IPS-20b (cell line): Measurements from ENCODE around the gene SPON2.

Experiments
- H3K27ac ChIP-seq: one replicate; pipeline ENCODE4 v1.5.1; 2013; ENCODE audit warnings: low read length
- H3K27me3 ChIP-seq: 2 replicates; pipeline ENCODE4 v1.6.1; 2013; ENCODE audit warnings: mild to moderate bottlenecking, low read length, inconsistent platforms; ENCODE audit not compliant: insufficient read depth
- H3K36me3 ChIP-seq: 2 replicates; pipeline ENCODE4 v1.6.1; 2013; ENCODE audit warnings: low read depth, mild to moderate bottlenecking, inconsistent platforms, low read length, moderate library complexity; ENCODE audit not compliant: insufficient read depth
- H3K4me1 ChIP-seq: 2 replicates; pipeline ENCODE4 v1.6.1; 2013; ENCODE audit warnings: mild to moderate bottlenecking, control low read depth, inconsistent platforms, low read length, moderate library complexity; ENCODE audit not compliant: insufficient read depth
- H3K4me3 ChIP-seq: 2 replicates; pipeline ENCODE4 v1.5.1; 2013; ENCODE audit warnings: mild to moderate bottlenecking, low read length, inconsistent platforms
- H3K9ac ChIP-seq: 2 replicates; pipeline ENCODE4 v1.6.1; 2013; ENCODE audit warnings: low read depth, mild to moderate bottlenecking, inconsistent platforms, low read length, moderate library complexity
- H3K9me3 ChIP-seq: 2 replicates; pipeline ENCODE4 v1.6.1; 2013; ENCODE audit warnings: mild to moderate bottlenecking, low read depth, low read length, inconsistent platforms; ENCODE audit not compliant: insufficient read depth

SPON2 gene

DNA sequence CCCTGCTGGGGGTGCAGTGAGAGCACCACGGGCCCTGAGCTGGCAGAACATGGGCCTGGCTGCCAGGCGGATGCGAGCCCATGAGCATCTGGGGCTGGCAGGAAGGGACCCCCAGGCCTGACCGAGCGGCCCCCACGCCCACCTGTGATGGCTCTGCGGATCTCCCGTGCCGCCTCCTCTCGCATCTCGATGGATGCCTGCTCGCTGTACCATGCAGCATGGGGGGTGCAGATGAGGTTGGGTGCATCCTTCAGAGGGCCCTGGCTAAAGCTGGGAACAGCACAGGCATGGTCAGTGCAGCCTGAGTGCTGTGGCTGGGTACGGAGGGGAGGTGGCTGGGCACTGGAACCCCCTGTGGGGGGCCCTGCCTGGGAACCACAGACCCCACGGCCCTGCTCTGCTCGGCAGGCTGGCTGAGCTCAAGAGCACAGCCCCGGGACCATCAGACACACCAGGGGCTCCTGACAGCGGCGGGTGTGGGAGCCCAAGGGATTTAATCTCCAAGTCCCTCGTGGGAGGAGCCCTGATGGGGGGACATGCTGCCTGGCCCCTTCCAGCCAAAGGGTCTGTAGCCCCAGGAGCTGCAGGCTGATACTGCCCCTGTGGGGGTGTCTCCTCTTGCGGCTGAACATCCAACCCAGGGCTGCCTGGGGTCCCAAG, 41.1 kb upstream of the SPON2 start:
- peaks cover 47% of the 10 kb centered on the region for H3K36me3 ChIP-seq

DNA sequence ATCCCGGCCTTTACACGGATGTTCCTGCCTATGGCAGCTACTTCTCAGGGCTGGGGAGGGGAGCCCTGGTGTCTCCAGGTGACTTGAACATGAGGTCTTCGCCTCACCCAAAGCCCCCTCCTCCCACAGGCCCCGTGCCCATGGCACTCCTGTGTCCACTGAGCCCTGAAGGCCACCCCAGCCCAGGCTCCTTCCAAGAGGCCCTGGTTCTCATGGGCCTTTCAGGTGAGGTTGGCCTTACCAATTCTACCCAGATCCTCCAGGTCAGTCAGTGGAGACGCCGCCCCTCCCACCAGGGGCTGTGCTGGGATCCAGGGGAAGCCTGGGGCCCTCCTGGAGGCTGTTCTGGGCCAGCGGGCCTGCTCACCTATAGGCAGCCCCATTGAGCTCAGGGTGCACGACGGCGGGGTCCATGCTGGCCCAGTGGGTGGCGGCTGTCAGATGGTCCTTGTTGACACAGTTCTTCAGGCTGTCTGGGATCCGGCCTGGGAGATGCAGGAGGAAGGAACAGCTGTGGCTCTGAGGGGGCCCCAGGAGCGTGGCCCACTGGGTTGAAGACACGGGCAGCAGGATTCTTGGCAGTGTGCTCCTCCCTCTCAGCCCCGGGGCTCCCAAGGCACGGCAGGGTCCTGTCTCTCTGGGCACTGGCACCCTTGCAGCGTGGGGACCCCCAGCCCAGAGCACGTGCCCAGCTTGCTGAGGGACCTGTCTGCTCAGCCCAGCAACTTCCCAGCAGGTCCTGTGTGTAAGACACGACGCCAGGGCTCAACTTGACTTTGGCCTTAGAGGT, 40.4 kb upstream of the SPON2 start:
- no peak overlapping the region for H3K4me3 ChIP-seq
- no peaks in the 10 kb centered on the region for H3K9me3 ChIP-seq
- H3K27ac ChIP-seq, result no peak overlapping the region
- no peak overlapping the region for H3K9ac ChIP-seq
- no peaks in the 10 kb centered on the region for H3K4me1 ChIP-seq
- no peaks in the 10 kb centered on the region for H3K27me3 ChIP-seq
- H3K36me3 ChIP-seq, result peaks cover 47% of the 10 kb centered on the region

More for the DNA sequence above, 41.1 kb upstream of the SPON2 start:
- no peak overlapping the region for H3K9ac ChIP-seq
- H3K27me3 ChIP-seq, result no peaks in the 10 kb centered on the region
- no peak overlapping the region for H3K4me3 ChIP-seq
- no peaks in the 10 kb centered on the region for H3K9me3 ChIP-seq
- H3K4me1 ChIP-seq, result no peaks in the 10 kb centered on the region
- H3K27ac ChIP-seq, result no peak overlapping the region

DNA sequence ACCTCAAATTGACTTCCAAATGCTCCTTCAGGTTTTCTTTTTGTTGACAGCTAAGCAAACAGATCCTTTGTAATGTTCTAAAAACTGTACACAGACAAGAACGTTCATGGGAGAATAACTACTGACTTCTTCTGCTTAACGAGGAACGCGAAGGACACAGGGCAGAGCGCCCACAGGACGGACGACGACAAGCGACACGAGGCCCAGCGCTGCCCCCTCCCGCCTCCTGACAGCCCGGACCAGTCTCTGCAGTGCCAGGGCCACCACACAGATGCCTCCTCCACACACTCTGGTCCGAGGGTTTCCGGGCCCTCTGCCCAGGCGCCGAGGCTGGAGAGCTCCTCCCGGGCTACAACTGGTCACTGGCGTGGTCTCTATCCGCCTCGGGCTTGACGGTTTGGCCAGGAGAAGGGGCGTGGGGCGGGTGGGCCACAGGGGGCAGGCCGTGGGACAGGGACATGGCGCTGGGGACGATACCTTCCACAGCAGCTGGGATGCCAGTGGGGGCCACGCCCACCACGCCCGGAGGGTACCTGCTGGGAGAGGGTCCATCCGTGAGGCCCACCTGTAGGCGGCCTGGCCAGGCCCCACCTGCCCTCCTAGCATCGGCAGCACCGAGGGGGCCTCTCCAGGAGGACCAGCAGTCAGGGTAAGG, 39.6 kb upstream of the SPON2 start:
- Histone ChIP-seq H3K27me3 (no peaks in the 10 kb centered on the region), H3K36me3 (peaks cover 46% of the 10 kb centered on the region), H3K27ac (no peak overlapping the region), H3K4me3 (no peak overlapping the region), H3K9ac (no peak overlapping the region), H3K4me1 (no peaks in the 10 kb centered on the region), H3K9me3 (no peaks in the 10 kb centered on the region)

DNA sequence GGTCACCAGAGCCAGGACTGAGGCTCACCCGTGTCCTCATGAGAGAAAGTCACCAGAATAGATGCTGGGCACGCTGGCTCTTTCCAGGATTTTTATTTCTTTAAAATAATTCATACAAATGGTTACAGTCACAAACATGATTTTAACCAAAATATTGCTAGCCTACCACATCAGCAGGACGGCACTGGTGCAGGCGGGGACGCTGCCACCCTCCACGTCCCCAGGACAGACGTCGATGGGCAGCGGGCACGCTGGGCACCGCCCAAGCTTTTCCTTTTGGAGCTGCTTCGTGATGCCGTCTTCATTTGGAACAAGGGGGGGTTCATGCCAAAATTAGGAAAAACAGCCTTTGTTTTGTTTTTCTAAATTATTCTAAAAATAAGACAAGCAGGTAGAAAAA, 39.0 kb upstream of the SPON2 start:
- H3K27me3 ChIP-seq, result no peaks in the 10 kb centered on the region
- no peak overlapping the region for H3K9ac ChIP-seq
- no peak overlapping the region for H3K27ac ChIP-seq
- no peak overlapping the region for H3K4me3 ChIP-seq
- H3K36me3 ChIP-seq, result peaks cover 40% of the 10 kb centered on the region
- H3K4me1 ChIP-seq, result no peaks in the 10 kb centered on the region
- no peaks in the 10 kb centered on the region for H3K9me3 ChIP-seq

DNA sequence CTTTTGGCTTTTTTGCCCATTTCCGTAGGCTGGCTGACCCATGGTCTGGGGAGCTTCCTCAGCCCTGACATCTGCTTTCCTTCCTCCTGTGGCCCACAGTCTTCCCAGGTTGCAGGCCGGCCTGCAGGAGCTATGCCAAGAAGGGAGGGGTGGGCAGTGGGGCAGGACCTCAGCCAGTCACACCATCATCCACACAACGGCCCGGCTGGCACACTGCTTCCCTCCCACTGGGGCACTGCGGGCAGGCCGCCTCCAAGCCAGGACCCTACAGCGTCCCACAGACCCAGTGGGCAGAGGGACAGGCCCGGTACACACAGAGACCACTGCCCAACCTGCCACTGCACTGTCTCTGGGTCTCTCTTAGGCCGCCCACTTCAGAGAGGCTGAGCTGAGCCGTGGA, 38.6 kb upstream of the SPON2 start:
- Histone ChIP-seq H3K27me3 (no peaks in the 10 kb centered on the region), H3K4me3 (no peak overlapping the region), H3K9ac (no peak overlapping the region), H3K36me3 (peaks cover 36% of the 10 kb centered on the region), H3K4me1 (no peaks in the 10 kb centered on the region), H3K9me3 (no peaks in the 10 kb centered on the region), H3K27ac (no peak overlapping the region)

DNA sequence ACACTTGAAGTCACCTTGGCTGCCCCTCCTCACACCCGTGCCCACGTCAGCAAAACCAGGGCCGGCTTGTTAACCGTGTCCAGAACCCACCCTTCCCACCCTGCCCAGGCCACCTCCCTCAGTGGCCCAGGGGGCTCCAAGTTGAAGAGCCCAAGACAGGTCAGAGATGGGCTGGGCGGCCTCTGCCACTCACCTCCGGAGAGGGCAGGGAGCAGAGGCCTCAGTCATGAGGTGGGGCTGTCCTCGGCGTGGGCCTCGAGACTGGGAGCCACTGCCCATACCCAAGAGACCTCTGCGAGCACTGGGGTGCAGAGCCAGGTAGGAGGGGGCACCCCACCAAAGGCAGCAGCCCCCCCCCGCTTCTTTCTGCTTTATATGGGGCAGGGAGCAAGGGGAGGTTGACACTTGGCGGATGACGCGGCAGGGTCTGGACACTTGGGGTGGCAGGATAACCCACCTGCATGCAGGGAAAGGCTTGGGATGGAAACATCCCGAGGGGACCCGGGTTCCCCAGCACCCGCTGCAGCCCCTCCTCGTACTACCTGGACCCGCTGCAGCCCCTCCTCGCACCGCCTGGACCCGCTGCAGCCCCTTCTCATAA, 38.0 kb upstream of the SPON2 start:
- H3K27ac ChIP-seq, result no peak overlapping the region
- peaks cover 29% of the 10 kb centered on the region for H3K36me3 ChIP-seq
- H3K9ac ChIP-seq, result no peak overlapping the region

DNA sequence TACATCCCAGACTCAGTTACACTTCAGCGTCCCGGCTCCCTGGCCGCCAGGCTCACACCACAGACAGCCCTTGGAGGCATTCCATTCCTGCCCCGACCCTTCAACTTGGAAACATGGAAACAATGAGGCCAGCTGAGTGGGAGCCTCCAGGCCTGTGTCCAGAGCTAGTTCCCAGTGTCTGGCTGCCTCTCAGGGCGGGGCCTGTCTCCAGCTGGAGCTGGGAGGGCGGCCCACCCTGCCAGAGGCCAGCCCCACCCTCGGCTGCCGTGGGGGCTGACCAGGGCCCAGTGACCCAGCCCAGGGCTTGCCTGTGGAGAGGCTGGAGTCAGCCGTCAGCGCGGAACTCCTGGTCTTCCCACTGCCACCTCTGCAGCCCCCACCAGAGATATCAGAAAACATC, 37.4 kb upstream of the SPON2 start:
- Histone ChIP-seq H3K4me1 (no peaks in the 10 kb centered on the region), H3K27ac (no peak overlapping the region), H3K27me3 (no peaks in the 10 kb centered on the region), H3K36me3 (peaks cover 24% of the 10 kb centered on the region), H3K9me3 (no peaks in the 10 kb centered on the region), H3K4me3 (no peak overlapping the region), H3K9ac (no peak overlapping the region)

More for the DNA sequence above, 38.0 kb upstream of the SPON2 start:
- H3K27me3 ChIP-seq, result no peaks in the 10 kb centered on the region
- no peak overlapping the region for H3K4me3 ChIP-seq
- no peaks in the 10 kb centered on the region for H3K9me3 ChIP-seq
- H3K4me1 ChIP-seq, result no peaks in the 10 kb centered on the region

DNA sequence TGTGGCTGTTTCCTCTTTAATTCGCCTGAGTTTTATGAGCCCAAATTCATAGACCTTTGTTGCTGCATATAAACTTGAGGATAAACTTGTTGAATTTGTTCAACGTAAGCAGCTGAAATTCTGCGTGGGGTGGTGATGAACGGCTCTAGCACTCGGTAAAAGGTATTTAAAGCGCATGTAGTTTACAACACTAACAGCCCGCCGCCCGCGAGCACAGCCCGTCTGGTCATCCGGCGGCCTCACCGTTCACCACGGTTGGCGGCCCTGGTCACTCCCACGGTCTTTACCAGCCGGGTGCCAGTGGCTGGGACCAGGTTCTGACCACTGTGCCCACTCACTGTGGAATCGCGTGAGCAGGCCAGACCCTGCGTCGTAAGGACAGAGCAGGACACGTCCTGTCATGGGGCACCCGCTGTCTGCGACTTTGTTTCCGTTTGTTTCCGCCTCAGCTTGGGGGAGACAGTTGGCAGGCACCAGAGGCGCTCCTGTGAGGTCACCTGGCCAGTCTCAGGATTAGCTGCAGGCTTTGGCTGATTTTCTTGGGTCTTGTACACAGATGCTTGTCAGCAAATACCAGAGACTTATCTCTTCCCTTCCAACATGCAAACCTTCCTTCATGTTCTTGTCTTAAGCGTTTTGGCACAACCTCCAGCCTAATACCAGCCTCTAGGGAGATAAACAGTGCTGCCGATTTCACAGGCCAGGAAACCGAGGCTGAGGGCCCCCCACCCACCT, 36.8 kb upstream of the SPON2 start:
- Histone ChIP-seq H3K9me3 (no peaks in the 10 kb centered on the region), H3K9ac (no peak overlapping the region), H3K4me3 (no peak overlapping the region), H3K4me1 (no peaks in the 10 kb centered on the region), H3K27me3 (no peaks in the 10 kb centered on the region), H3K27ac (no peak overlapping the region), H3K36me3 (peaks cover 22% of the 10 kb centered on the region)

DNA sequence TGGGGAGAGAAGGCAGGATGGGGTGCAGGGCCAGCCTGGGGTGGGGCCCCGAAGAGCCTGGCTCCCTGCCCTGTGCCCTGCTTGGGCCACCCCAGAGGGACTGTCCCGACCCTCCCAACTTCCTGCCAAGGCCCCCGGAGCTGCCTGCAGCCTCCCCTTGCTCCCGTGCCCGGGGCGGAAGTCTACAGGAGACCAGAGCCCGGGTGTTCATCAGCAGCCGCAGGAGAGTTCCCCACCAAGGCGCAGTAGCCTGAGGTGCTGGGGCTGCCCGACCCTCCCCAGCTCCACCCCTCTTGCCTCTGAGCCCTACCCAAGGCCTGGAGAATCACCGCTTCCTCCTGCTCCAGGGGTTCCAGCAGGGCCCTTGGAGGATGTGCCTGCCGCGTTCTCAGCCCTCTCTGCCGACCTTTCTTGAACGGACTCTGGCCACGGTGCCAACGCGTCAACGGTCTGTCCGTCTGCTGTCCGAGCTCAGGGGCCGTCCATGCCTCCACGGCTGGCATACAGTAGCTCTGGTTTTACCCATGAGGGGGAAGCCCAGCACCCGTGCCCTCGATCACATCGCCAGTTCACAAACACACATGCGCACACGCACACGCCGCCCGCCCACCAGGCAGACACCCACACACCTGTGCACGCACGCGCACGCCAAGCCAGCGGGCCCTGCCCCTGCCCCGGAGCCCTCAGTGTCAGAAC, 36.0 kb upstream of the SPON2 start:
- Histone ChIP-seq H3K9me3 (no peaks in the 10 kb centered on the region), H3K36me3 (peaks cover 18% of the 10 kb centered on the region), H3K4me3 (no peak overlapping the region), H3K27ac (no peak overlapping the region), H3K4me1 (no peaks in the 10 kb centered on the region), H3K9ac (no peak overlapping the region), H3K27me3 (no peaks in the 10 kb centered on the region)

DNA sequence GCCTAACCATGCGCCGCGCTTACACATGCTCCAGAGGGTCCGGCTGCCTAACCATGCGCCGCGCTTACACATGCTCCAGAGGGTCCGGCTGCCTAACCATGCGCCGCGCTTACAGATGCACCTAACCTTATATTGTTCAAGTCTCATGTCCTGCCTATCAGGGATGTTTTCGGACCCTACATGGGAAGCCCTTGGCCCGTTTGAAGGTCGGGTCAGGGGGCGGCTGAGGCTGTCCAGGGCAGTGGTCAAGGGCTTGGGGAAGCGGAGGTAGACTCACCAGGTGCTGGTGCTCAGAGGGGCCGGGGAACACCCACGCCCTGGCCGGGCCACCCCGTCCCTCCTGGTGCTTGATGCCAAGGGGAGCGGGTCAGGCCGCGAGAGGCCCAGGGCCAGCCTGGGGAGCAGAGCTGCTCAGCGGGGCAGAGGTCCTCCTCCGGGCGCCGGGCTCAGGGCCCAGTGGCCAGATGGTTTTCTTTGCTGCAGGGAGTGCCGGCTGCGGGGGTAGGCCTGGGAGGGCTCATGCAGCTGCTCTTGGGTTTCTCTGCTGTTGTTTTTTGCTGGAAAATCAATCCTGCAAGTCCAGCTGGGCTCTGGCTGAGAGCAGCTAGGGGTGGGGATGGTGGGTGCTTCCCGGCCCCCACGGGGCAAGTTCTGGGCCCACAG, 35.4 kb upstream of the SPON2 start:
- H3K36me3 ChIP-seq, result peaks cover 12% of the 10 kb centered on the region
- H3K9ac ChIP-seq, result no peak overlapping the region
- H3K4me1 ChIP-seq, result no peaks in the 10 kb centered on the region

More for the DNA sequence above, 35.4 kb upstream of the SPON2 start:
- Histone ChIP-seq H3K27me3 (no peaks in the 10 kb centered on the region), H3K9me3 (no peaks in the 10 kb centered on the region), H3K4me3 (no peak overlapping the region), H3K27ac (no peak overlapping the region)
